Stimulated activated CD8-positive, alpha-beta memory T cell treated with anti-CD3 and anti-CD28 coated beads, Interleukin-12 subunit alpha, Interleukin-12 subunit beta, amount 100 ng/mL, for 24 hours (primary cell): ENCODE measurements around the gene SRSF3.
"Not testable (repeated sequence)": the region's sequence is repeated elsewhere in the genome, so short reads cannot be mapped to it uniquely, and the experiment has no call there.

Experiments used
- DNase-seq: peaks from one replicate; pipeline ENCODE4 v3.0.0-alpha.2; 2020; ENCODE audit errors: extremely low read depth

Gene SRSF3

DNA sequence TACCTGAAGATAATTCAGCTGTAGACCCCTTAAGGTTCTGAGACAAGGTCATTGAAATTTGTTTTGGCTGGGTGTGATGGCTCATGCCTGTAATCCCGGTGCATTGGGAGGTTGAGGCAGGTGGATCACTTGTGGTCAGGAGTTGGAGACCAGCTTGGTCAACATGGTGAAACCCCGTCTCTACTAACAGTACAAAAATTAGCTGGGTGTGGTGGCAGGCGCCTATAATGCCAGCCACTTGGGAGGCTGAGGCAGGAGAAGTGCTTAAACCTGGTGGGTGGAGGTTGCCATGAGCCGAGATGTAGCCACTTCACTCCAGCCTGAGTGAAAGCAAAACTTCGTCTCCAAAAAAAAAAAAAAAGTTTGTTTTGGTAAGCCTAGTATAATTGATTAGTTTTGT, 11.0 kb downstream of the SRSF3 start:
- no peak for DNase-seq

DNA sequence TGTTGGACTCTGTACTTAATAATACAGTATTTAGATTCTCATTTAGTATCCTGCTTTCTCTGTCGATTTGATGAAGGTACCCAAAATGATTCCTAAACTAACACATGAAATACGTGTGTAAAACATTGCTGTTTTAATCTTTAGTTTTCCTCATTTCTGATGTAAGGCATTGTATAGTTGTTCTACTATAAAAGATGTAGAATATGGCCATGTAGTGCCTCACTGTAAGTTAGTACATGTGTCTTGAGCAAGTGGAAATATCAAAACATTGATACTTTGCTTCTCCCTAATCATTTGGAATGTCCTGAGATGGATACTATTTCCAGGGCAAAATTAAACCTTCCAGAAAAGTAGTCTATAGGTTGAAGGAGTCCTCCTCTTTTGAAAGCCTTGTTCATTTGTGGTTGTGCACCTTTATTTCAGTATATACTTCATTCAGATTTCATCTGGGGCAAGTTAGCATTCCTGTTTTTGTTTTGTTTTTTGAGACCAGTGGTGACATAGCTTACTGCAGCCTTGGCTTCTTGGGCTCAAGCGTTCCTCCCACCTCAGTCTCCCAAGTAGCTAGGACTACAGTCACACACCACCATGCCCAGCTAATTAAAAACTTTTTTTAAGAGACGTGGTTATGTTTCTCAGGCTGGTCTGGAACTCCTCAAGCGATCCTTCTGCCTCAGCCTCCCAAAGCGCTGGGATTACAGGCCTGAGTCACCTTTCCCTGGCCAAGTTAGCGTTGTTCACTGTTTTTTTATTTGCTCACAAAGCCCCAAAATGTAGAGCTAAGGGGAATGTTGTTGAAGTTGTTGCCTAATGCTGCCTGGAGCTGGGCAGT, 11.6 kb downstream of the SRSF3 start:
- DNase-seq = no peak

DNA sequence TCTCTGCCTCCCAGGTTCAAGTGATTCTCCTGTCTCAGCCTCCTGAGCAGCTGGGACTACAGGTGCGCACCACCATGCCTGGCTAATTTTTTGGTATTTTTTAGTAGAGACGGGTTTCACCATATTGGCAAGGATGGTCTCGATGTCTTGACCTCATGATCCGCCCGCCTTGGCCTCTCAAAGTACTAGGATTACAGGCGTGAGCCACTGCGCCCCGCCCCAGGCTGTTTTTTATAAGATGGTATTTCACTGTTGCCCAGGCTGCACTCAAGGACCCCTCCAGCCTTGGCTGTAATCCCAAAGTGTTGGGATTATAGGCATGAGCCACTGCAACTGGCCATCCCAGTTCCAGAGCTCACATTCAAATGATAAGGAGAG, 13.1 kb downstream of the SRSF3 start:
- DNase-seq = not testable (repeated sequence)

DNA sequence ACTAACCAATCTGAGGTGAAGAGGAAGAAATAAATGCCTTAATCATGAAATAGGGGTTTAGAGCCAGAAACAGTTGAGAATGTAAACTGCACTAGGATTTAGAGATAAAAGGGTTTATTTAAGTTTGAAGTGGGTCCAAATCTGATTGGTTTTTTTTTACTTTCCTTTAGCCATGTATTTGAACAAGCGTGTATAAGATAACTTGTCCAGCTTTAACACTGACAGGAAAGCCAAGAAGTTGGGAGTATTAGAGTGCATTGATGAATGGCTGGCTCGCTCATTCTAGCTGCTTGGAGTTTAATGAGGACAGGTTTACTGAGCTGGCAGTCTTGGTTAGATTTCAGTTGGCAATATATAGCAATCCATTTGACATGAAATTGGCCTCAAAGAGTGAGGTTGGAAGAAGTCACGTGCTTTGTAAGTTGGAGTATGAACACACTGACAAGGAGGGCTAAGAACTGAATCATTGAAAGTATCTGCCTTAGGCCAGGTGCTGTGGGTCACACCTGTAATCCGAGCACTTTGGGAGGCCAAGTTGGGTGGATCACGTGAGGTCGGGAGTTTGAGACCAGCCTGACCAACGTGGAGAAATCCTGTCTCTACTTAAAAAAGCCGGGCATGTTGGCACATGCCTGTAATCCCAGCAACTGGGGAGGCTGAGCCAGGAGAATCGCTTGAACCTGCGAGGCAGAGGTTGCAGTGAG, 13.7 kb downstream of the SRSF3 start:
- DNase-seq = no peak

DNA sequence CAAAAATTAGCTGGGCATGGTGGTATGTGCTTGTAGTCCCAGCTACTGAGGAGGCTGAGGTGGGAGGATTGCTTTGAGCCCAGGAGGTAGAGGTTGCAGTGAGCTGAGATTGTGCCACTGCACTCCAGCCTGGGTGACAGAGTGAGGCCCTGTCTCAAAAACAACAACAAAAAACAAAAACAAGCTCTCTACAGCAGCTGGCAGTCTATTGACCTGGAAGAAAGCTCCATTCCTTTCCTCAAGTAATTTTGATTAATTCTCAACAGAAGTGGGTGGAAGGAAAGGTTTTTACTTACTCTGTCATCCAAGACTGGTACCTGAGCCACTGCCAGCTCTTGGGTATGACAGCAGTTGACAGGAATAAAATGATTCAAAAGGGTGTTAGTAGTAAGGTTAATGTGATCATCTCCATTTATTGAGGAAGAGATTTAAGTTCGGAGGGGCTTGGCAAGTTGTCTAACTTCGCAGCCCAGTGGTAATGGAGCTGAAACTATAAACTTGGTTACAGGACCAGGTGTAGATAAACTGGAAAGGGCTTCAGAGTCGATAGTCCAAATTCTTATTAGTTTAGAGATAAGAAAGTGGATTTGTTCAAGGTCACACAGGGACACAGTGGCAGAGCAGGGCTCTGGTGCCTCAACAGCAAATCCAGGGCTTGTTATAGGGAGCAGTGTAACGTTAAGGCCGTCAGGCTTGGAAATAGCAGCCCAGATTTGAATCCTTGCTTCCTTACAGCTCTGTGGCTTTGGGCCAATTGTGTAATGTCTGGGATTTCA, 14.8 kb downstream of the SRSF3 start:
- DNase-seq = no peak

DNA sequence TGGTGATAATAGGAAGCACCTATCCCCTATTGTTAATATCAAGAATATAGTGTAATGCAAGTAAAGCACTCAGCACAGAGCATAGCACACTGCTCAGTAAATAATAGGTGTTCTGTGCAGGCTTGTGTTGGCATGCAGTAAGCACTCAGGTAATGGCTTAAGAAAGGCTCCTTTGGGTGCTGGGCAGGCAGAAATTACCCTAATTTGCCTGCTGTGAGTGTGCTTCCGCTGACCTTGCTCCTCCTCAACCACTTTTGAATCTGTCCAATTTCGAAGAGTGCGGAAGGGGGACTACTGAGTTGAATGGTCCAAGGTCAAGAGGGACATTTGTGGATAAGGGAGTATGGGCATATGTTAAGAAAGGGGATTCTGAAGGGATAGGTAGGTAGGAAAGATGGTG, 15.4 kb downstream of the SRSF3 start:
- no peak for DNase-seq

- no peak for DNase-seq
These were observed 16.1 kb downstream of the SRSF3 start for GRCh38 chr6:36610041-36610955.

- no peak for DNase-seq
These were observed 16.8 kb downstream of the SRSF3 start for GRCh38 chr6:36610956-36611336.

GRCh38 chr6:36611679-36612078, 17.5 kb downstream of the SRSF3 start:
- DNase-seq = not testable (repeated sequence)

- no peak for DNase-seq
These were observed 18.0 kb downstream of the SRSF3 start for GRCh38 chr6:36612101-36612625.

DNA sequence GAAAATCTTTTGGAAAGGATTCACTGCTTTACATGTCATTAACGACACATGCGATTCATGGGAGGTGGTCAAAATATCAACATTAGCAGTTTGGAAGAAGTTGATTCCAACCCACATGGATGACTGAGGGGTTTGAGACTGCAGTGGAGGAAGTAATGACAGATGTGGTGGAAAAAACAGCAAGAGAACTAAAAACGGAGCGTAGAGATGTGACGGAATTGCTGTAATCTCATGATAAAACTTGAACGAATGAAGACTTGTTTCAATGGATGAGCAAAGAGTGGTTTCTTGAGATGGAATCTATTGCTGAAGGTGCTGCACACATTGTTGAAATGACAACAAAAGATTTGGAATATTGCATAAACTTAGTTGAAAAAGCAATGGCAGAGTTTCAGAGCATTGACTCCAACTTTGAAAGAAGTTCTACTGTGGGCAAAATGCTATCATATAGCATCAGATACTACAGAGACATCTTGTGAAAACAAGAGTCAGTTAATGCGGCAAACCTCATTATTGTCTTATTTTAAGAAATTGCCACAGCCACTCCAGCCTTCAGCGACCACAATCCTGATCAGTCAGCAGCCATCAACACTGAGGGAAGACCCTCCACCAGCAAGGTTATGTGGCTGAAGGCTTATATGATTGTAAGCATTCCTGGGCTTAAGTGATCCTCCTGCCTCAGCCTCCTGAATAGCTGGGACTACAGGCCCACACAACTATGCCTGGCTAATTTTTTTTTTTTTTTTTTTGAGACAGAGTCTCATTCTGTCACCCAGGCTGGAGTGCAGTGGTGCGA, 19.2 kb downstream of the SRSF3 start:
- no peak for DNase-seq

- no peak for DNase-seq
These were observed 21.0 kb downstream of the SRSF3 start for GRCh38 chr6:36615018-36615761.

DNA sequence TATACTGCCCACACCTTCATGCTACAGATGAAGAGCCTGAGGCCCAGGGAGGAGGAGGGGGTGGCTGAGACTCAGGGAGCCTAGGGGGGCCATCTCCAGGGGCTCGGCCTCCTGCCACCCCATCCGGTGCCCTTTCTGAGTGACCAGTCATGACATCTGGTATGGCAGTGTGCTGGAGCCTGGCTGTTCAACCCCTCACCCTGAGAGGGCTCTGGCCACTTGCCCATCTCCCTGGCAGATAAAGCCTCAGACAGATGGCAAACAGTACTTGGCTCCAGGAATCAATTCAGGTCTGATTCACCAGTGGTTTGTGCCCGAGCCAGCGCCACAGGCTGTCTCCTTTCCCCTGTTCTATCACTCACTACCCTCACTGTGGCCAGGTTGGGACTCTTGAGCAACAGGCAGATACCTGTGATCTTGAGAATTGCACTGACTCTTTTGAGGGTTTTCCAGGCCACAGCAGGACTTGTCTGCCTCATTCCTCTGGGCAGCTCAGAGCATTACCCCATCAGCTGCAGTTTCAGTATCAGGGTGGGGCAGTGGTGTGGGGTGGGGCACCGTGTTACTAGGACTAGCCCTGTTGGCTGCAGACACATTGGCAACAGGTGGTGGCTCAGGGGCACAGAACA, 22.8 kb downstream of the SRSF3 start:
- DNase-seq = no peak

DNA sequence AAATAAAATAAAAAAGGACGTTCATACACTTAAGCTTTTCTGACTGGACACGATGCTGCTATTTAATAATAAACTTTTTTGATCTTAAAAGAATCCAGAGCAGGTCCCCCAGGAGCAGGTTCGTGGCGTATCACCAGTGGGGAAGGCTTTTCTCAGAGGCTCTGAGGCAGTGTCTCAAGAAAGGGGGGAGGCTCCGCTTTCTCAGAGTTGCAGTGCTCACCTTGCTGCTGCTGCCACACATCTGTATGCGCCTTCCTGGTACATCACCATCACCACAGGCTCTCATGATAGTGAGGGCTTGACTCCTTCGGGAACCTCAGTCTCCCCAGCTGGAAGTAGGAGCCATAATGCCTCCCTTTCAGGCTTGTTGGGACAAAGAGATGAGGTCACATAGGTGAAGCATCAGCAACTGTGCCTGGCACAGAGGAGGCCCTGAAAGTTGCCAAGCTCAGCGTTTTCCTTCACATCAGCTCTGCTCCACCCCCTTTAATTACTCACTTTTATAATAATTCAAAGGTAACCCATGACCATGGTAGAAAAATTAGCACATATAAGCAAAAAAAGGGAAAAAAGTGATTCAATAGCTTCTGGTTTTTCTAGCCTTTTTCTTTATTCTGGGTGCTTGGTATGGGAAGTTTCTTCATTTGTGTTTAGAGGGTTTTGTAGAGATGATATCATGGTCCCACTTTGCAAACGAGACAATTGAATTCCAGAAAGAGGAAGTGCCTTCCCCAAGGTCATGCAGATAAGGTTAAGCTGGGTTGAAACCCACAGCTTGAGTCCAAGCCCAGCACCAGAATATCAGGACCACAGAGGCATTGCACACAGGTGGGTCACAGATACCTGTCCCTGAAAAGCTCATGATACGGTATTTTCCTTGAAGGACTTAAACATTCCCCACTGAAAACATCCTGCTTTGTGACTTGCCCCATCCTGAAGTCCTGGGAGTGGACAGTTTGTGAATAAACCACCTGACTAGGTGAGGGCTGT, 24.5 kb downstream of the SRSF3 start:
- DNase-seq = no peak

DNA sequence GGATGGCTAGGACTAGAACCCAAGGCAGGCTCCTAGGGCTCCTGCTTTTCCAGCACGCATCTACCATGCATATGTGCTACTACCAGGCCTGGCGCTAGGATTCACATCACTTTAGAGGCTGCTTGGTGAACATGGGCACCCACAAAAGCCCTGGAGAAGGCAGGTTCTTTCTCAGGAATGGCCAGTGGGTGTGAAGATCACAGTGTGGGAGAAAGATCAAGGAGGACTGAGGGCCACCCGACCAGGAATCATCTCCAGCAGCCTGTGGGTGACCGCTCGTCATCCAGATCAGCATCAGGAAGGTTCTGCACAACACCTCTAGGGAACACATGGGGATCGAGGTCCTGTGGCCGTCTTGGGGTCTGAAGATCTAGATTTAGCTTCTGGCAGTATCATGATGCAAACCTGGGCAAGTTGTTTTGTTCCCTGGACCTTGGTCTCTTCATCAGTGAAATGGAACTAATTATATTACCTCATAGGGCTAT, 27.3 kb downstream of the SRSF3 start:
- no peak for DNase-seq

- DNase-seq = no peak
These were observed 28.9 kb downstream of the SRSF3 start for GRCh38 chr6:36622901-36623546.
